ENCODE measurements around the gene TMEM236.
A peak's percentile ranks its signal among the peaks of the same experiment; 100 is the strongest.

TMEM236 gene

GRCh38 chr10:17795813-17796594 is 44.0 kb downstream of the TMEM236 start:
- in situ Hi-C loops (cut with HindIII; ENCODE audit: low pct_unique_long_range_greater_than_20kb, low sequenced_read_pairs), result no loop called here
- TF ChIP-seq JUND (IDR thresholded peaks at IDR 0.05; ENCODE audit: low read depth), result no peak
- no peak for DNase-seq (ENCODE audit: low read depth in 1 of 2, low spot score in 1 of 2)

GRCh38 chr10:17801507-17801906 is 49.5 kb downstream of the TMEM236 start:
- TF ChIP-seq JUND (IDR thresholded peaks at IDR 0.05; ENCODE audit: low read depth), result no peak
- no peak for DNase-seq (ENCODE audit: low read depth in 1 of 2, low spot score in 1 of 2)
- in situ Hi-C loops (cut with HindIII; ENCODE audit: low pct_unique_long_range_greater_than_20kb, low sequenced_read_pairs), result no loop called here

DNA sequence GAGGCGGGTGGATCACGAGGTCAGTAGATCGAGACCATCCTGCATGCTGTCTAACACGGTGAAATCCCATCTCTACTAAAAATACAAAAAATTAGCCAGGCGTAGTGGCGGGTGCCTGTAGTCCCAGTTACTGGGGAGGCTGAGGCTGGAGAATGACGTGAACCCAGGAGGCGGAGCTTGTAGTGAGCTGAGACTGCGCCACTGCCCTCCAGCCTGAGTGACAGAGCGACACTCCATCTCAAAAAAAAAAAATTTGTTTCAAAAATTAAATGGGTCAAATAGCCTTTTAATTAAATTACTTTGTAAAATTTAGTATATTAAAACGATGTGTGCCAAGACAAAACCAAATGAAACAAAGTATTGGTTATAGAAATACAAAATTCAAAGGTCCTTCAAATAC is 50.3 kb downstream of the TMEM236 start:
- in situ Hi-C loops (cut with HindIII; ENCODE audit: low pct_unique_long_range_greater_than_20kb, low sequenced_read_pairs), result no loop called here
- DNase-seq (ENCODE audit: low read depth in 1 of 2, low spot score in 1 of 2), result no peak
- no peak for TF ChIP-seq JUND (IDR thresholded peaks at IDR 0.05; ENCODE audit: low read depth)

GRCh38 chr10:17802976-17803375 is 51.0 kb downstream of the TMEM236 start:
- no peak for TF ChIP-seq JUND (IDR thresholded peaks at IDR 0.05; ENCODE audit: low read depth)
- no peak for DNase-seq (ENCODE audit: low read depth in 1 of 2, low spot score in 1 of 2)
- in situ Hi-C loops (cut with HindIII; ENCODE audit: low pct_unique_long_range_greater_than_20kb, low sequenced_read_pairs), result no loop called here

DNA sequence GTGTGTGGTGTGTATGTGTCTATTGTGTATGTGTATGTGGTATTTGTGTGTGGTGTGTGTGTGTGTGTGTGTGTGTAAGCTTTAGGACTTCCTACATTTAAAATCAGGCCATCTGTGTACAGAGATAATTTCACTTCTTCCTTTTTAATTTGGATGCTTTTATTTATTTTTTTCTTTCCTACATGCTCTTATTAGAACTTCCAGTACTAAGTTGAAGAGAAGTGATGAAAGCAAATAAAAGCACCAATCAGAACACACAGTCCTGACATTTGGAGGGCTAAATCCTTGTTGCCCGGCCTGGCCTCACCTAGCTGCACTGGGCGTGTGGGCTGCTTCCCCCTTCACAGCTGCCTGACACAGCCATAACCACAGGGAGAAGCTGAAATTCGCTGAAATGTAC is 53.3 kb downstream of the TMEM236 start:
- in situ Hi-C loops (cut with HindIII; ENCODE audit: low pct_unique_long_range_greater_than_20kb, low sequenced_read_pairs), result no loop called here
- TF ChIP-seq JUND (IDR thresholded peaks at IDR 0.05; ENCODE audit: low read depth), result no peak
- DNase-seq (ENCODE audit: low read depth in 1 of 2, low spot score in 1 of 2), result no peak

DNA sequence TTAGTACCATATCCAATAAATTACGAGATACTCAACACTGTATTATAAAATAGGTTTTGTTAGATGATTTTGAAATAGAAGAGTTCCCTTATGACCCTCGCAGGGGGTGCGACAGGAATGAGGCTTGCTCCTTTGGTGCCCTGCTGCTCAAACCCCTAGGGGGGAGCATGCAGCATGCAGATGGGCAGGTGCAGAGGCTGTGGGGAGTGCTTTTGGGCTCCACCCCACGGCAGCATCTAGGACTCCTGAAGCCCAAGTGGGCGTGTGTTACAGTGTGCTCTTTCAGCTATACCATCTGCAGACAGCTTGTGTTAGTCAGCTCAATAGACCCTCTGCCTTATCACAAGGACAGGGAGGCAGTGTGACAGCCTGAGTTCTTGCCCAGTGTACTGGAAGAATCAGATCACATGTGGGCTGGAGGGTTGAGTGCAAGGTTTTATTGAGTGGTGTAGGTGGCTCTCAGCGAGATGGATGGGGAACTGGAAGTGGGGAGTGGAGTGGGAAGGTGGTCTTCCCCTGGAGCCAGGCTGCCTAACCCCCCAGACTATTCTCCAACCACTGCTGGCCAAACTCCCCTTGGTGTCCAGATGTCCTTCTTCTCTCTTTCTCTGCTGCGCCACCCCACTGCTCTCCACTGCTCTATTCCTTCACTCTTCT is 54.0 kb downstream of the TMEM236 start:
- peak in 1 of 2 experiments; percentile 34 for DNase-seq (ENCODE audit: low read depth in 1 of 2, low spot score in 1 of 2)
- no peak for TF ChIP-seq JUND (IDR thresholded peaks at IDR 0.05; ENCODE audit: low read depth)
- in situ Hi-C loops (cut with HindIII; ENCODE audit: low pct_unique_long_range_greater_than_20kb, low sequenced_read_pairs), result no loop called here

- TF ChIP-seq JUND (IDR thresholded peaks at IDR 0.05; ENCODE audit: low read depth), result no peak
- DNase-seq (ENCODE audit: low read depth in 1 of 2, low spot score in 1 of 2), result no peak
- in situ Hi-C loops (cut with HindIII; ENCODE audit: low pct_unique_long_range_greater_than_20kb, low sequenced_read_pairs), result no loop called here
These were observed 57.2 kb downstream of the TMEM236 start, which contains the start of gene MRC1 for GRCh38 chr10:17808971-17809841. Gene MRC1, plus strand, starts transcription at chr10:17809348. Its CDS starts 118 bp downstream, at chr10:17809466.

GRCh38 chr10:17811146-17811865 is 59.3 kb downstream of the TMEM236 start:
- DNase-seq (ENCODE audit: low read depth in 1 of 2, low spot score in 1 of 2), result no peak
- no peak for TF ChIP-seq JUND (IDR thresholded peaks at IDR 0.05; ENCODE audit: low read depth)
- in situ Hi-C loops (cut with HindIII; ENCODE audit: low pct_unique_long_range_greater_than_20kb, low sequenced_read_pairs), result no loop called here

DNA sequence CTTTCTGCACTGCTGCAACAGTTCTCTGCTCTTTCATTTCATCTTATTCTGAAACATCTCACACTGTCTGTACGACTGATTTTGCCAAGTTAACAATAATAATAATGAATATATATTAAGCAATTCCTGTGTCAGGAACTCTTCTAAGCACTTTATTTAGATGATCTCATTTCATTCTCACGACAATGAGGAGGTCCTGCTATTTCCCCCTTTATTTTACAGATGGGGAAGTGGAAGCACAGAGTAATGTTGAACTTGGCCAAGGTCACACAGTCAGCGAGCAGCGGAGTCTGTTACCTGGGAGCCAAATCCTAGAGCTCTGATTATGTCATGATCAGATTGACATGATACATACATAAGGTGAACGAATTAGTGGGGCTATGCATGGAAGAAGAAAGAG is 63.0 kb downstream of the TMEM236 start:
- no peak for DNase-seq (ENCODE audit: low read depth in 1 of 2, low spot score in 1 of 2)
- in situ Hi-C loops (cut with HindIII; ENCODE audit: low pct_unique_long_range_greater_than_20kb, low sequenced_read_pairs), result no loop called here
- TF ChIP-seq JUND (IDR thresholded peaks at IDR 0.05; ENCODE audit: low read depth), result no peak

DNA sequence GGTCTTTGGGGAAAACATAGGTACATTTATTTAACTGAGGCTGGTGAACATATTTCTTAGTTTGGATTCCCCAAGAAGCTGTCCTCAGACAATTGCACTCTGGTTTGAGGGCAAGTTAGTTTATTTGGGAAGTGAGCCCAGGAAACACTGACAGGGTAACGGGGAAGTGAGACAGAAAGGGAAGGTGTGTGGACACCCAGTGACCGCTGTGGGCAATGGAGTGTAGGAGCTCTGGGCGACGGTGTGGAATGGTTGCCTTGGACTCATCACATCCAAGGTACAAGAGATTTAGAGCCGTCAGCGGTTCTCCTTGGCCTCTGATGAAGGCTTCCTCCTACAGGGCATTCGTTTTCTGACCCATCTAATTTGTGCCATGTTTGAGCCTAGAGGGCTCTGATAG is 64.2 kb downstream of the TMEM236 start:
- no peak for DNase-seq (ENCODE audit: low read depth in 1 of 2, low spot score in 1 of 2)
- TF ChIP-seq JUND (IDR thresholded peaks at IDR 0.05; ENCODE audit: low read depth), result no peak
- in situ Hi-C loops (cut with HindIII; ENCODE audit: low pct_unique_long_range_greater_than_20kb, low sequenced_read_pairs), result no loop called here

GRCh38 chr10:17817316-17817715 is 65.3 kb downstream of the TMEM236 start:
- no peak for TF ChIP-seq JUND (IDR thresholded peaks at IDR 0.05; ENCODE audit: low read depth)
- in situ Hi-C loops (cut with HindIII; ENCODE audit: low pct_unique_long_range_greater_than_20kb, low sequenced_read_pairs), result no loop called here
- DNase-seq (ENCODE audit: low read depth in 1 of 2, low spot score in 1 of 2), result no peak

- no peak for DNase-seq (ENCODE audit: low read depth in 1 of 2, low spot score in 1 of 2)
- in situ Hi-C loops (cut with HindIII; ENCODE audit: low pct_unique_long_range_greater_than_20kb, low sequenced_read_pairs), result no loop called here
- TF ChIP-seq JUND (IDR thresholded peaks at IDR 0.05; ENCODE audit: low read depth), result no peak
These were observed 65.8 kb downstream of the TMEM236 start for GRCh38 chr10:17817790-17818189.

All from T47D (cell line).